Measurements from ENCODE around the gene HMBS.

DNA sequence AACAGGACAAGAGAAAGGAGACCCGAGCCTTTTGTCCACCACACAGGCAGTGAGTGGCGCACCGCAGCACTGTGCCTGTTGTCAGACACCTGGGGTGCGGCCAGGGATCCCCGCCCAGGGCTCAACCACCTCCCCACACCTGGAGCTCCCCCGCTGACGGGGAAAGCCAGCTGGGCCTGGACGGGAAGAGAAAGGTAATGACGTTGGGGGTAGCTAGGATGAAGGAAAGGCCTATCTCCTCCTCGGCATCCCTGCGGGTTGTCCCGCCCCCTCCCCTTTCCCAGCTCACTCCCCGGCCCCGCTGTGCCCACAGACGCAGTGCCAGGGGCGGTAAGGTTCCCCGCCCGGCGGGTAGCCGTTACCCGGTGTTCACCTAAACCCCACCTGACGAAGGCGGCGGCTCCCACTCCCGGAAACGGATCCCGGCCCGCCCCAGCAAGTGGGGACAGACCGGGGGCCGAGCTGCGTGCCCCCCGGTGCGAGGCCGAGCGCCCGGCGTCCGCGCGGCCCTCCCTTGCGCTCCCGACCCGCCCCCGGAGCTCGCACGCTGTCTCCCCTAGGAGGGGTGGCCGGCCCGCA, 28.2 kb upstream of the HMBS start:
- no peak for TF ChIP-seq POLR2A (IDR thresholded peaks at IDR 0.05)
- TF ChIP-seq, protein P1, sequence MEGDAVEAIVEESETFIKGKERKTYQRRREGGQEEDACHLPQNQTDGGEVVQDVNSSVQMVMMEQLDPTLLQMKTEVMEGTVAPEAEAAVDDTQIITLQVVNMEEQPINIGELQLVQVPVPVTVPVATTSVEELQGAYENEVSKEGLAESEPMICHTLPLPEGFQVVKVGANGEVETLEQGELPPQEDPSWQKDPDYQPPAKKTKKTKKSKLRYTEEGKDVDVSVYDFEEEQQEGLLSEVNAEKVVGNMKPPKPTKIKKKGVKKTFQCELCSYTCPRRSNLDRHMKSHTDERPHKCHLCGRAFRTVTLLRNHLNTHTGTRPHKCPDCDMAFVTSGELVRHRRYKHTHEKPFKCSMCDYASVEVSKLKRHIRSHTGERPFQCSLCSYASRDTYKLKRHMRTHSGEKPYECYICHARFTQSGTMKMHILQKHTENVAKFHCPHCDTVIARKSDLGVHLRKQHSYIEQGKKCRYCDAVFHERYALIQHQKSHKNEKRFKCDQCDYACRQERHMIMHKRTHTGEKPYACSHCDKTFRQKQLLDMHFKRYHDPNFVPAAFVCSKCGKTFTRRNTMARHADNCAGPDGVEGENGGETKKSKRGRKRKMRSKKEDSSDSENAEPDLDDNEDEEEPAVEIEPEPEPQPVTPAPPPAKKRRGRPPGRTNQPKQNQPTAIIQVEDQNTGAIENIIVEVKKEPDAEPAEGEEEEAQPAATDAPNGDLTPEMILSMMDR (IDR thresholded peaks at IDR 0.05) = no peak
